NCI-H460 (cell line): Measurements from ENCODE around the gene PIN1. TPM values are rescaled to one million over a fixed set of nuclear protein-coding genes. Genes with fewer than 3 reads are reported as not detected.

Experiments used
- DNase-seq: peaks from one replicate; pipeline ENCODE4 v3.0.0-alpha.2; 2016; ENCODE audit warnings: low read depth; ENCODE audit errors: extremely low read depth
- small RNA-seq, 2 experiments: library from RNA; depleted of rRNA; stranded (forward); fragments of <200 nt; gene quantifications; one replicate each; pipeline ENCODE3, GENCODE V24; 2014
- total RNA-seq: library from RNA; depleted of rRNA; stranded (reverse); fragments of >200 nt; shearing (Covaris generic); gene quantifications from 2 replicates; pipeline ENCODE4 v1.2.3, GENCODE V29; 2014; rRNA removed

Gene PIN1
- total RNA-seq, 1 experiment from 2014 or later = 64.6 TPM

- DNase-seq = no peak
Observed at GRCh38 chr19:9878511-9879196, 43.5 kb downstream of the PIN1 start.

DNA sequence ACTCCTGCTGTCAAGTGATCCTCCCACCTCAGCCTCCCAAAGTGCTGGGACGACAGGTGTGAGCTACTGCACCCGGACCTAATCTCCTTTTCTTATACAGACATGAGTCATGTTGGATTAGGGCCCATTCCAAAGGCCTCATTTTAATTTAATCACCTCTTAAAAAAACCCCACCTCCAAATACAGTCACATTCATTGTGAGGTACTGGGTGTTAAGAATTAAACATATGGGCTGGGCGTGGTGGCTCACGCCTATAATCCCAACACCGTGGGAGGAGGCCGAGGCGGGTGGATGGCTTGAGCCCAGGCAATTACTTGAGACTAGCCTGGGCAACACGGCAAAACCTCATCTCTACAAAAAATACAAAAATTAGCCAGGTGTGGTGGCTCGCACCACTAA lies 46.6 kb downstream of the PIN1 start:
- no peak for DNase-seq

- no peak for DNase-seq
Observed at GRCh38 chr19:9883231-9883758, 48.2 kb downstream of the PIN1 start.

DNA sequence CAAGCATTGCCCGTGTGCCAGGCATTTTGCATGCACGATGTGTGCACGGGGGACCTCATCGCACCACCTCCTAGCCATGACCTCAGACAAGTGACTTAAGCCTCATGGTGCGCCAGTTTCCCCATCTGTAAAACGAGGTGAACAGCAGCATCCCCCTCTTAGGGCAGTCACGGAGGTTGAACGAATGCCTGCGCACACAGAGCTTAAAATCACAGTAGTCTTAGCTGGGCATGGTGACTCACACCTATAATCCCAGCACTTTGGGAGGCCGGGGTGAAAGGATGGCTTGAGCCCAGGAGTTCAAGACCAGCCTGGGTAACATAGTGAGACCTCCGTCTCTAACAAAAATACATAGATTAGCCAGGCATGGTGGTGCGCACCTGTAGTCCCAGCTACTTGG lies 48.6 kb downstream of the PIN1 start:
- no peak for DNase-seq

- DNase-seq = no peak
Observed at GRCh38 chr19:9885077-9885552, 50.0 kb downstream of the PIN1 start.

GRCh38 chr19:9891609-9892373 lies 56.7 kb downstream of the PIN1 start:
- no peak for DNase-seq

Small RNA genes lying within 50 kb of the gene (small RNA-seq; reads per million reads assigned to genes)
- 0 to 0.04 reads per million in 2 experiments for gene RF00156

Other genes with a start within 250 kb of the PIN1 start
- 23.9 and 26.1 TPM in 2 replicates for gene ZNF561, start 214.1 kb upstream of the PIN1 start, total RNA-seq
- gene ZNF562, start 160.2 kb upstream of the PIN1 start, total RNA-seq = 30.3 and 33.7 TPM in 2 replicates
- 1.7 and 2.6 TPM in 2 replicates for gene ZNF846, start 66.6 kb upstream of the PIN1 start, total RNA-seq
- gene FBXL12, start 16.2 kb upstream of the PIN1 start, total RNA-seq = 13.9 and 14.4 TPM in 2 replicates
- 150 and 160 TPM in 2 replicates for gene UBL5, start 7.4 kb upstream of the PIN1 start, total RNA-seq
- 1.0 and 1.6 TPM in 2 replicates for gene OLFM2, start 101.2 kb downstream of the PIN1 start, total RNA-seq
- gene COL5A3, start 175.2 kb downstream of the PIN1 start, total RNA-seq = 0.06 and 0.12 TPM in 2 replicates
- gene RDH8, start 178.2 kb downstream of the PIN1 start, total RNA-seq = not detected in 2 replicates